ENCODE measurements around the gene WWTR1. TPM values are rescaled to one million over a fixed set of nuclear protein-coding genes. Genes with fewer than 3 reads are reported as not detected.

WWTR1 gene
- total and polyA plus RNA-seq, 2 of the 8 experiments (the other 6 are each of a cell fraction or from before 2014, with no cell fraction given): 15.7 to 18.6 TPM

- Histone ChIP-seq H3K79me2 (ENCODE audit: control insufficient read depth in 1 of 2, insufficient read depth in 2 of 2, low read length in 2 of 2) (peaks cover 0 to 5% of the 10 kb centered on the region in 2 experiments; a peak in 2 of 4 replicates), H2BK5ac (ENCODE audit: low read depth, low read length) (no peak overlapping the region), H3K27ac (ENCODE audit: low read depth, low read length) (no peak overlapping the region), H3K23ac (ENCODE audit: insufficient read length) (no peak overlapping the region), H3K9me3 (ENCODE audit: insufficient read depth in 2 of 2, low read depth in 1 of 2, low read length in 1 of 2) (no peaks in the 10 kb centered on the region), H4K91ac (replicated peaks; ENCODE audit: insufficient read length, low read length) (no peak overlapping the region), H4K20me1 (replicated peaks in 1 of 2; ENCODE audit: control insufficient read depth in 1 of 2, insufficient read depth in 2 of 2, low read length in 2 of 2) (no peaks in the 10 kb centered on the region), H3K36me3 (ENCODE audit: control insufficient read depth in 2 of 4, insufficient read depth in 4 of 4, low read length in 3 of 4) (no peaks in the 10 kb centered on the region), H3K4ac (replicated peaks; ENCODE audit: insufficient read length, low read depth, low read length) (no peak overlapping the region), H3K9ac (replicated peaks in 1 of 4; ENCODE audit: extremely low read depth in 1 of 4, low read depth in 3 of 4, low read length in 3 of 4) (no peak overlapping the region), H3K4me3 (ENCODE audit: extremely low read depth in 1 of 4, insufficient read depth in 2 of 4, low read depth in 3 of 4, low read length in 4 of 4) (no peak overlapping the region), H3K56ac (replicated peaks; ENCODE audit: insufficient read length, low read depth, low read length) (no peak overlapping the region), H4K8ac (ENCODE audit: extremely low read depth, insufficient read depth, low read length) (no peak overlapping the region), H2AFZ (ENCODE audit: low read length) (no peak overlapping the region), H2BK20ac (ENCODE audit: low read length) (no peak overlapping the region), H3K4me2 (ENCODE audit: insufficient read depth in 1 of 2, low read depth in 2 of 2, low read length in 2 of 2) (no peak overlapping the region), H2BK120ac (replicated peaks; ENCODE audit: low read depth, low read length) (no peak overlapping the region), H4K5ac (ENCODE audit: insufficient read length, low read depth, low read length) (no peak overlapping the region), H2AK5ac (ENCODE audit: low read depth, low read length) (no peak overlapping the region), H3K4me1 (replicated peaks in 1 of 4; ENCODE audit: control insufficient read depth in 3 of 4, insufficient read depth in 4 of 4, low read length in 3 of 4) (peaks cover 0 to 3% (median under 1%) of the 10 kb centered on the region in 4 experiments; a peak in 3 of 7 replicates), H3K23me2 (ENCODE audit: low read depth, low read length) (no peaks in the 10 kb centered on the region), H3K14ac (ENCODE audit: insufficient read length) (no peak overlapping the region), H3K27me3 (replicated peaks in 1 of 4; ENCODE audit: control insufficient read depth in 3 of 4, extremely low read depth in 1 of 4, insufficient read depth in 3 of 4, low read length in 3 of 4) (no peaks in the 10 kb centered on the region), H2BK12ac (ENCODE audit: low read depth, low read length) (no peak overlapping the region), H3K79me1 (ENCODE audit: low read depth, low read length) (no peaks in the 10 kb centered on the region; the same call in 1 of the 2 replicates), H2BK15ac (ENCODE audit: low read length) (no peak overlapping the region), H3K18ac (ENCODE audit: extremely low read depth, low read length) (no peak overlapping the region)
- 90% methylated on average over 4 of the region's 4 CpGs; no CpG with 5 or more reads in 1 of the 2 experiments for WGBS, 2 experiments (ENCODE audit: extremely low coverage in 1 of 2, insufficient coverage in 1 of 2, insufficient read length in 1 of 2, insufficient replicate concordance in 2 of 2, low coverage in 1 of 2, low lambda C conversion rate in 2 of 2, missing lambda C conversion rate in 1 of 2)
- DNase-seq (ENCODE audit: low read depth in 1 of 2, low spot score in 2 of 2): no peak
- ChIA-PET POLR2A (ENCODE audit: partially characterized antibody) (no interaction called here), CTCF (ENCODE audit: partially characterized antibody) (interaction anchor here (0.6 to 2.9 kb wide), 4 partner anchors 12 to 196 kb away, joined by 3 to 9 read pairs (median 4); no protein-coding TSS in a partner anchor)
- no peak for FAIRE-seq
- no peak for TF ChIP-seq NRF1 (IDR thresholded peaks at IDR 0.05; ENCODE audit: low read depth, low read length)
- no peak for TF ChIP-seq YY1 (IDR thresholded peaks at IDR 0.05; ENCODE audit: low read depth, low read length)
- TF ChIP-seq POLR2A (IDR thresholded peaks at IDR 0.05; ENCODE audit: control extremely low read depth in 1 of 2, low read depth in 2 of 2, low read length in 2 of 2): no peak
- TF ChIP-seq POU5F1 (IDR thresholded peaks at IDR 0.05; ENCODE audit: low read depth, low read length): no peak
- TF ChIP-seq KDM1A (IDR thresholded peaks at IDR 0.05; ENCODE audit: borderline replicate concordance, low read length): no peak
- no peak for TF ChIP-seq SIRT6 (IDR thresholded peaks at IDR 0.05; ENCODE audit: low read length)
- no peak for TF ChIP-seq RFX5 (IDR thresholded peaks at IDR 0.05; ENCODE audit: borderline replicate concordance, low read depth, low read length)
- TF ChIP-seq EZH2 (IDR thresholded peaks at IDR 0.05; ENCODE audit: low read depth, low read length, severe bottlenecking): no peak
- TF ChIP-seq GABPA (IDR thresholded peaks at IDR 0.05; ENCODE audit: borderline replicate concordance, insufficient read depth, low read length): no peak
- no peak for TF ChIP-seq PHF8 (conservative IDR thresholded peaks at IDR 0.05; ENCODE audit: low read depth, low read length)
- TF ChIP-seq TEAD4 (IDR thresholded peaks at IDR 0.05; ENCODE audit: low read depth, low read length): no peak
- no peak for TF ChIP-seq KDM4A (IDR thresholded peaks at IDR 0.05; ENCODE audit: low read depth, low read length, severe bottlenecking)
- TF ChIP-seq SP1 (IDR thresholded peaks at IDR 0.05; ENCODE audit: low read depth, low read length): no peak
- TF ChIP-seq CHD1 (IDR thresholded peaks at IDR 0.05; ENCODE audit: low read depth, low read length): no peak
- TF ChIP-seq TBP (IDR thresholded peaks at IDR 0.05; ENCODE audit: low read depth, low read length): no peak
- TF ChIP-seq CREB1 (IDR thresholded peaks at IDR 0.05): no peak
Measured at GRCh38 chr3:149548669-149549065, 109.2 kb downstream of the WWTR1 start.
